Activated CD4-positive, CD25-positive, alpha-beta regulatory T cell treated with anti-CD3 and anti-CD28 coated beads, Interleukin-2, amount 50 U/mL, for 16 hours (primary cell): ENCODE results near the gene ALAS2.
"Not testable (repeated sequence)": the region's sequence is repeated elsewhere in the genome, so short reads cannot be mapped to it uniquely, and the experiment has no call there.

Experiments used
- DNase-seq: peaks from one replicate; pipeline ENCODE4 v3.0.0-alpha.2; 2020; ENCODE audit warnings: low read depth, low spot score

ALAS2 gene, protein sequence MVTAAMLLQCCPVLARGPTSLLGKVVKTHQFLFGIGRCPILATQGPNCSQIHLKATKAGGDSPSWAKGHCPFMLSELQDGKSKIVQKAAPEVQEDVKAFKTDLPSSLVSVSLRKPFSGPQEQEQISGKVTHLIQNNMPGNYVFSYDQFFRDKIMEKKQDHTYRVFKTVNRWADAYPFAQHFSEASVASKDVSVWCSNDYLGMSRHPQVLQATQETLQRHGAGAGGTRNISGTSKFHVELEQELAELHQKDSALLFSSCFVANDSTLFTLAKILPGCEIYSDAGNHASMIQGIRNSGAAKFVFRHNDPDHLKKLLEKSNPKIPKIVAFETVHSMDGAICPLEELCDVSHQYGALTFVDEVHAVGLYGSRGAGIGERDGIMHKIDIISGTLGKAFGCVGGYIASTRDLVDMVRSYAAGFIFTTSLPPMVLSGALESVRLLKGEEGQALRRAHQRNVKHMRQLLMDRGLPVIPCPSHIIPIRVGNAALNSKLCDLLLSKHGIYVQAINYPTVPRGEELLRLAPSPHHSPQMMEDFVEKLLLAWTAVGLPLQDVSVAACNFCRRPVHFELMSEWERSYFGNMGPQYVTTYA

DNA sequence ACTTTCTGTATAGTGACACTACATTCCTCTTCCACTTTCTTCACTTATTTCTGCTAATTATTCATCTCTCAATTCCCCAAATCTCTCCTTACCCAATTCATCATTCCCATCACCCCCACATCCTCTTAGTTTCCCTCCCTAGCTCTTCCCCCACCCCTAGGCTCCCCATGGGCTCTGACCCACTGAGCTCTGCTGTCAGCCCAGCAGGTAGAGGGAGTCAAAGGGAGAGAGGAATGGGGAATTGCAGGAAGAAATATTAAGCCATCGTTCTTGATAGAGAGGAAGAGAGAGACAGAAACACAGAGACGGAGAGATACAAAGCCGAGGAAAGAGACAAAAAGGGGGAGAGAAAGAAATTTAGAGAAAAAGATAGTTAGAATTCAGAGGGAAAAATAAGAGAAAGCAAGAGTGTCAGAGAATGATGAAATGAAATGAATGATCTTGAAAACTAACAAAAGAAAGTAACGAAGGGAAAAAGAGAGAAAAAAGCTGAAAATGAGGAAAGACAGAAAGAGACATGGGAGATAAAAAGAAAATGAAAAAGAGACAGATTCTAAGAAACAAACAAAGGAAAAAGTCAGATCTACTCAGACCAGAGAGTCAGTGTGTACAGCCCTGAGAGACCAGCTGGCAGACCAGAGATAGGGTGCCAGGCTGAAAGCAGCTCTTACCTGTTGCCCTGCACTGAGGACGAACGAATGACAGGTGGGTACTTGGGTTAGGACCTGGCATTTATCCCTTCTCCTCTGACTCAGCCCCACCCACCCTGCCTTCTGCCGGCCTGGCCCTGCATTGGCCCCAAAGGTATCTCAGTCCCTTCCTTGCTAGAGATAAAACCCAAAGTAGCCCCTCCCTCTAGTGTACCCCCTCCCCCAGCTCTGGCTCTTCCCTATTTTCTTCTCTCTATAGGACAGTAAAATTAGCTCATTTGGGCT lies at the start of gene ALAS2:
Gene ALAS2, minus strand, starts transcription at position 707 of the 935 bp plus-strand sequence. CDS start 4,977 bp downstream, outside the sequence.
- no peak for DNase-seq

DNA sequence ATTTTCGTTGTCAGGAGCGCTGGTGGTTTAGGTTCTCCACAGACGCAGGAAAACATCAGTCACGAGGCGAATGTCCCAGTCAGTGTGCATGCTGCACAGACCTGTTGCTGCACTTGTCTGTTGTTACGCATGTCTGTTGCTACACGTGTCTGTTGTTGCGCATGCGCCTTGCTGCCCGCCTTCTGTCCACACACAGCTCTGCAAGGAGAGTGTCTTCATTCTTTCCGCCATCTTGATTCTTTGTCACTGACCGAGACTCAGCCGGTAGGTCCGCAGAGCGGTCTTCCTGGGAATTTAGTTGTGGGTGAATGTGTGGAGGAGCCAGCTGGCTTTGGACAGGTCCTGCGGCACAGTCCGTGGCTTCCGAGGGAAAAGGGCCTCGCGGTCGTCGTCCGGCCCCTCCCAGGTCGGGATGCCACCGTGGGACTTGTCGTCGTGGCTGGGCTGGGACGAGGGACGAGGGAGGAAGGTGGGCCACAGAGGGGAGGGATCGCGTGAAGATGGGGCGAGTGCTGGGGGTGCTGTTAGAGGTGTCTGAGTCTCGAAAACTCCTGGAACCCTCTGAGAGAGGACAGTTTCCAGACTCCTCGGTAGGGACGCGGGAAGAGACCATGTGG lies 44.2 kb upstream of the ALAS2 start, which contains the start of gene PAGE2B:
Gene PAGE2B, plus strand, starts transcription at position 180 of the 617 bp plus-strand sequence. CDS start 1,012 bp downstream, outside the sequence.
- no peak for DNase-seq

DNA sequence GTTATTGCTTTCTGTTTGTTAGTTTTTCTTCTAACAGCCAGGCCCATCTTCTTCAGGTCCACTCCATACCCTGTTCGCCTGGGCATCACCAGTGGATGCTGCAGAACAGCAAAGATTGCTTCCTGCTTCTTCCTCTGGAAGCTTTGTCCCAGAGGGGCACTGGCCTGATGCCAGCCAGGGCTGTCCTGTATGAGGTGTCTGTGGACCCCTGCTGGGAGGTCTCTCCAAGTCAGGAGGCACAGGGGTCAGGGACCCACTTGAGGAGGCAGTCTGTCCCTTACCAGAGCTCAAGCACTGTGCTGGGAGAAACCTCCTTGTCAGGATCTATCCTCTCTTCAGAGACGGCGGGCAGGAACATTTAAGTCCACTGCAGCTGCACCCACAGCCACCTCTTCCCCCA lies 41.5 kb upstream of the ALAS2 start:
- DNase-seq: no peak

DNA sequence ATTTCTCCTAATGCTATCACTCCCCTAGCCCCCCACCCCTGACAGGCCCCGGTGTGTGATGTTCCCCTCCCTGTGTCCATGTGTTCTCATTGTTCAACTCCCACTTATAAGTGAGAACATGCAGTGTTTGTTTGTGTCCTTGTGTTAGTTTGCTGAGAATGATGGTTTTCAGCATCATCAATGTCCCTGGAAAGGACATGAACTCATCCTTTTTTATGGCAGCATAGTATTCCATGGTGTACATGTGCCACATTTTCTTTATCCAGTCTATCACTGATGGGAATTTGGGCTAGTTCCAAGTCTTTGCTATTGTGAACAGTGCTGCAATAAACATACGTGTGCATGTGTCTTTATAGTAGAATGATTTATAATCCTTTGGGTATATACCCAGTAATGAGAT lies 36.4 kb upstream of the ALAS2 start:
- DNase-seq: not testable (repeated sequence)

DNA sequence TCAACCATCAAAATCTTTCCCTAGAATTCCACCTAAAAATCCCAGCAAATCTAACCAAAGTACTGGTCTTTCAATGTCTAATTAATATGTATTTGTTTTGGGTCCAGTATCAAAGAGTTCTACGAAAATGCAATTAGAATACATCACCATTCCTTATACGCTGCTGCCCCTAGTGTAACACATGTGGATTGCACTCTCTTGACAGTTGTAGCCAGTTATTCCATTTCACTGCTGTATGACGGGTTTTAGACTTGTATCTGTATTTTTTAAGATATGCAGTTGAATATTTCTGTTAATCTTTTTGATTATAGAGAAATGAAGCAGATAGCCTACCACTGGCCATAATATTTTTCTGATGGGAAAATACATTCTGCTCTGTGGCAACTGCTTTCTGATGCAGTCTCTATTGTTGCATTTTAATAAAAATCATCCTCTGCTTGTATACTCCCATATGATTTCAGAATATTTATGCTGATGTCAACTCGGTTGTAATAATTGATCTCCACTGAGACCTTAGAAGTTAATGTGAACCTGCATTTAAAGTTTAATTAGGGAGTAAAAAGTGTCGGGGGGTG lies 27.0 kb upstream of the ALAS2 start:
- no peak for DNase-seq

DNA sequence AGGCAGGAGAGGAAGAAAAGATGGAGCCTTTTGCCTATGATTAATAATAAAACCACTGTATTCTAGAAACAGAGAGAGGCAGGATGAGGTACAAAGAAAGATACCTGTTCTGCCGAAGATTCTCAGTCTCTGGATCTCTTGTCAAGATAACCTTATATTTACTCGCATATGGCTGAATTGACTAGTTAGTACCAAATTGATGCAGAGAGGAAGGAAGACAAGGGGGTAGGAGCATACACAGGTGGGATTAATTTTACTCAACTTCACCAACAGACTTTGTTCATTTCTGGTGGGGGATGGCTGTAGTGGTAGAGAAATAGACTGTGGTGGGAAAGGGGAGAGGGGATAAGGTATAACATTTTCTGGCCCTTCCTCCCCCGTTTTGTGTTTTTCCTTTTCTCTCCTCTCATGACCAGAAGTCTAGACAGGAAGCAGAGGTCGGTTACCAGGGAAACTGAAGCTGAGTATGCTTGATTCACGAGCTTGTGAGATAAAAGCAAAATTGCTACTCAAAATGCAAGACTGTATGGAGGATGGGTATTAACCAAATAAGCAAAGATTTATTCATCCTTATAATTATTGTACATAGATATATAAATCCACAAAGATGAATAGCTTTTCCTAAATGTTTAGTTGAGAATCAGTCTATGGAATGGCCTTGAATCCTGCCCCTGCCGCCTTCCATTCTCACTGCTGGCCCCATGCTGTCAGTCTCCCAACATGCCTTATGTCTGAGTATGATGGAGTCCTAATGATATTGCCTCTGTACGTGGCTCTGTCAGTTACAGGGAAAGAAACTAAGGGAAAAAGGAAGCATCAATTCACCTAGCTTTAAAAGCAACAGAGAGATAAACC lies 26.3 kb upstream of the ALAS2 start:
- no peak for DNase-seq

DNA sequence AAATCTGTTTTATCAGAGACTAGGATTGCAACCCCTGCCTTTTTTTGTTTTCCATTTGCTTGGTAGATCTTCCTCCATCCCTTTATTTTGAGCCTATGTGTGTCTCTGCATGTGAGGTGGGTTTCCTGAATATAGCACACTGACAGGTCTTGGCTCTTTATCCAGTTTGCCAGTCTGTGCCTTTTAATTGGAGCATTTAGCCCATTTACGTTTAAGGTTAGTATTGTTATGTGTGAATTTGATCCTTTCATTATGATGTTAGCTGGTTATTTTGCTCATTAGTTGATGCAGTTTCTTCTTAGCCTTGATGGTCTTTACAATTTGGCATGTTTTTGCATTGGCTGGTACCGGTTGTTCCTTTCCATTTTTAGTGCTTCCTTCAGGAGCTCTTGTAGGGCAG lies 19.8 kb upstream of the ALAS2 start:
- not testable (repeated sequence) for DNase-seq

DNA sequence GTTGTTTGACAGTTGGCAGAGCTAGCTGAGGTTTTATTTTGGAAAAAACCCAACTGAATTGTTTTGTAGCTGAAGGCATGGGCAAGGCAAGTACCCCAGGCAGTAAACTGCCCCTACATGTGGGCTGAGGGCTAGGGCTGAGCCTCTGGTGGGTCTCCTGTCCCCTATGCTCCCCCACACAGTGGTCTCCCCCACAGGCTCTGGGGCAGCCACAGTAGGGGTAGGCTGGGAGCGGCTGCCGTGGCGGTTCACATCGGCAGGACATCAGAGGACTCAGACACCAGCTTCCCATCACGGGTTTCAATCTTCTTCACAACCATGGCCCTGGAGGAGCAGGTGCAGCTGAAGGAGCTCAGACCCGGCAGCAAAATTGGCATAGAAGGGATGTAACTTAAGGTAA lies 10.7 kb upstream of the ALAS2 start:
- DNase-seq: no peak

DNA sequence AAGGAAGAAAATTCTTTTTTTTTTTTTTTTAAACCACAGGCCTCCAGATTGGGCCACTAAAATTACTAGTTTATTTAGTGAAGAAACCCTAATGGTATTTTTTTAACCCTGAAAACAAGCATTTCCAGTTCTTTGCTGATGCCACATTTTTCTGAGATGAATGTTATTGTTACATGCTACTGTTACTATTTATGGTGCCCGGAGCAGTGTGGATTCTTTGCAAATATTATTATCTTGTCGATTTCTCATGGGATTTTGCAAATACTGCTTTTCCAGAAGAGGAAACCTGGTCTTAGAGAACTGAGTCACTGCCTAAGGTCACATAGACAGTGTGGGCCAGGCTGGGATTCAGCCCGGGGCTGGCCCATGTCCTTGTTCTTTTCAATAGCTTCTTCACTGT lies 8.7 kb upstream of the ALAS2 start:
- no peak for DNase-seq

DNA sequence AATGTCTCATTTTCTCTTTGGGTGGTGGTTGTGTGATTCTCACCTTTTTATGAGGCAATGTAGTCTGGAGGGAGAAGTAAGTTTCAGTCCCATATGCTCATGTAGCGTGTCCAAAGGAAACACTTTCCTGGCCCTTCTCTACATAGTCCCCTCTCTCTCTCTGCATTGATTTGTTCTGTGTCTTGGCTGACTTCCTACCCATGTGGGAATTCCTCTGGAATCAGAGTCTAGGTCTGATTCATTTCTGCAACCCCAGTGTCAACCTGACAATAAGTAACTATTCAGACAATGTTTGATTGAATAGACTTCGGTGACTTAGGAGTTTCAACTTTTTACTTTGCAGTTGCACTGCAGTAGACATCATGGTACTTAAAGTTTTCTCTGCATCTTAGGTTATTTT lies 2.7 kb upstream of the ALAS2 start:
- no peak for DNase-seq

DNA sequence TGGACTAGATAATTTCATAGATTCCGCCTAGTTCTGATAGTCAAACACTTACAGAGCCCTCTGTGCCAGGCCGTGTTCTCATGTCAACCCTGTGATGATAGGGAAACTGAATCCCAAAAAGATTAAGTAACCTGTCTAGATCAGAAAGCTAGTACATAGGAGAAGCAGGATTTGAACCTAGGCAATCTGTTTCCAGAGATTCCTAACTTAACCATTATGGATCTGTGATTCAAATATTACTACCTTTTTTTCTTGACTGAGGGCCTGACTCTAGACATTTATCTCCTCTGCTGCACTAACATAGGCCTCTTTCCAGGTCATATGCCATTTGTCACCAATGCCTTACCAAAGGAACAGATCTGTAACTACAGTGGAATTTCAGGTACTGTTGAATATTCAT lies 1.5 kb downstream of the ALAS2 start:
- no peak for DNase-seq

DNA sequence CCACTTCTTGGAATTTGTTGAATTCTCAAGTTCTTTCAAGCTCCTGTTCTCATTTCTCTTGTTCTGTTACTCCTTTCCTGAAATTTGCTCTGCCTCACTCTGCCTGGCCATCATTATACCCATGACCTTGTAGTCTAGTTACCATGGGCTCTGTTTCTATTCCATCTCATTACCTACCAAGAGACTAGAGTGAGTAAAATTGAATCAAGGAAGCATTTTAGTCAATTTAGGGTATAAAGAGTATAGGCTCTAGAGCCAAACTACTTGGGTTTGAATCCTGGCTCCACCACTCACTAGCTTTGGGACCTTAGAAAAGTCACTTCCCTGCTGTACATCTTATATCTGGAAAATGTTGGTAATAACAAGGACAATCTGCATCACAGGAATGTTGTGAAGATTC lies 2.2 kb downstream of the ALAS2 start:
- DNase-seq: no peak

DNA sequence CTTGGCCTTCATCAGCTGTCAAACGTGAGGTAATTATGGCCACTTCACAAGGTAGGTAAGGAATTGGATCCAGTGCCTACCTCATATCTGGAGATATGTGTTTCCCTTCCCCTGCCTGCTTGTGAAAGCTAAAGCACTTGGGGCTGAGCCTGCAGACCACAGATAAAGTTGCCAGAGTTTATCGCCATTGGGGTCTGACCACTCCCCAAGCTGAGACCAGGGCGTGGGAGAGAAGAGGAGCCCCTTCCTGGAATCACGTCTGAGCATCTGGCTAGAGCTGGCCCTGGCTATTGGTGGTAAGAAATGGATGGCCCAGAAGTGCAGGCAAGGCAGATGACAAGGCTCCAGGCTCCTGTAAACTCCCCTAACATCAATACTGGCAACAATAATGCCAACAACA lies 2.7 kb downstream of the ALAS2 start:
- DNase-seq: no peak

DNA sequence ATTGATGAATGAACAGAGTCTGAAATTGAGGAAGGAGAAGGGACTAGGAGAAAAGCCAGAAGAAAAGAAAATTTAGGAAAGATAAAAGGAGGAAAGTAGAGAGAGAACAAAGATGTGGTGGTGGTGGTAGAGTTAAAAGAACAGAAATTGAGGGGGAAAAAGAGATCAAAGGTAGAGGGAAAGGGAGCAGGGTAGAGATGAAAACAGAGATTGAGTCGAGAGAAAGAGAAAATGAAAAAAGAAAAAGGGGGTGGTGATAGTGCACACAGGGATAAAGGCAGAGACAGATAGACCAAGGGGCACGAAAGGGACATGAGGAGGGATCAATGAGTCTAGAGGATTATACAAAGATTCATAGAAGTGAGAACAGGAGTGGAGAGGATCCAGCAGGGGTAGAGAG lies 3.9 kb downstream of the ALAS2 start:
- no peak for DNase-seq

DNA sequence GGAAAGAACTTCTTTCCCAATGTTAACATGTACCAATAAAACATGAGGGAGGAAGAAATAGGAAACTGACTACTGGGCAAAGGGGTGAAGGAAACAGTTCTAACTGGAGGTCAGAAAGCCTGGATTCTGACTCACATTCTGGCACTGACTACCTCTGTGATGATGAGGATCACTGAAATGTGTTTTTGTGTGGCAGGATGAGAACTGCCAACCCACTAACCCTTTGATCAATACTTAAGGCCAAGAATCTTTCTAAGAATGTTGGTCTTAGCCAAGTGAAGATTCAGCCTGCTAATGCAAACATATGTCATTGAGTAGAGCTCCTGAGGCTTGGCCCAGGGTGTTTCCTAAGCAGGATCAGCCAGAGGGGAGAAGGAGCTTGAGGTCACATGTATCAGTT lies 4.6 kb downstream of the ALAS2 start:
- DNase-seq: no peak

DNA sequence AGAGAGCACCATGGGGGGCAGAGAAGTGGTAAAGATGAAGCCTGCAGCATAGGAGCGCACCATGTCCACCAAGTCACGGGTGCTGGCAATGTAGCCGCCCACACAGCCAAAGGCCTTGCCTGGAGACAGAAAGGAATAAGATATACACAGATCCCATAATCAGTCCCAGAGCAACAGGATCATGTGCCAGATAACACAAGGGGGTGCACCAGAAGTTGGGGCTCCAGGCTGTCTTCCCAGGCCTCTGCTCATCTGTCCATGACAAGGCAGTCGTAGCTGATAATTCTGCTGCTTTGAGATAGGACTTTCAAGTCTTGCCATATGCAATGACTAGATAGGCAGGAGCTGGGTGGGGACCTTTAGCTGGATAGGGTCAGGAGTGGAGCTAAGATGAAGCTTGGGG lies 15.9 kb downstream of the ALAS2 start:
- DNase-seq: no peak

DNA sequence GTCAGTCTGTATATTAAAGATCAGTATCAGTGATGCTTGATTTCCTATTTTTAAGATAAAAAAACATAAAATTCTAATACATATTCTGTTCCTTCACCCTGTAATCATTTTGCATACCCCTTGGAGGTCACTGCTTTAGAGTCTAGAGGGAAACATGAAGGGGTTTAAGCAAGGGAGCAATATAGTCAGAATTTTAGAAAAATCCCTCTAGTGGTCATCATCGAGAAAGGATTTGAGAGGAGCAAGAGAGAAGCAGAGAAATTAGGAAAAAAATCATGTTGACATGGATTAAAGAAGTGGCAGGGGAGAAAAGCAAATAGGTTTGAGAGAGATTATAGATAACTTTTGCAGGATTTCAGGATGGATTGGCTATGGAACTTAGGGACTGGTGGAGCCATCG lies 19.5 kb downstream of the ALAS2 start:
- DNase-seq: no peak

DNA sequence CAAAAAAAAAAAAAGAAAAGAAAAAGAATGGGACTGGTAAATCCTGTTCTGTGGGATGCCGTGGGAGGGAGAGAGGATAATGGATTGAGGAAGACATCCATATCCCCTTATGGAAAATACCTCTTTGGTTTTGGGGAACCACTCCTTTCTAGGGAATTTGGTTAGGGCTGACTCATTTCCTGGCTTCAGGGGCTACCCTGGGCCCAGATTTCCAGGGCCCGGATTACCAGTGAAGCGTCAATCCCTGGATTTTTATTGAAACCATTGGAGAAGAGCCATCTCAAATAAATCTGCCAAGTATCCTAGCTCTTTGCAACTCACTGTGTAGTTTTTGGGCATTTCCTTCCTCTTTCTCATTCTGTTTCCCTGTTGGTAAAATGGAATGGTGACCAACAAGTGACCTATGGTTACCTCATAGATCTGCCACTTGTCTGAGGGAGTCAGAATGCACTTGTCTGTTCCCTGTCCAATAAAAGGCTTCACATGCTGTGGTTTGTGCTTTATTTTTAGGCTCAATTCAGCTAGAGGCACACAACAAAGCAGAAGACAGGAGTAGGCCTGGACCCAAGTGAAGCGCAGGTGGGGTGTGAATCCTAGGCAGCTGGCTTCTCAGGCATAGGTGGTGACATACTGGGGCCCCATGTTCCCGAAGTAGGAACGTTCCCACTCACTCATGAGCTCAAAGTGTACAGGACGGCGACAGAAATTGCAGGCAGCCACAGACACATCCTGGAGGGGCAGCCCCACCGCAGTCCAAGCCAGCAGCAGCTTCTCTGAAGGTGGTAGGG lies 22.0 kb downstream of the ALAS2 start:
- DNase-seq: no peak

DNA sequence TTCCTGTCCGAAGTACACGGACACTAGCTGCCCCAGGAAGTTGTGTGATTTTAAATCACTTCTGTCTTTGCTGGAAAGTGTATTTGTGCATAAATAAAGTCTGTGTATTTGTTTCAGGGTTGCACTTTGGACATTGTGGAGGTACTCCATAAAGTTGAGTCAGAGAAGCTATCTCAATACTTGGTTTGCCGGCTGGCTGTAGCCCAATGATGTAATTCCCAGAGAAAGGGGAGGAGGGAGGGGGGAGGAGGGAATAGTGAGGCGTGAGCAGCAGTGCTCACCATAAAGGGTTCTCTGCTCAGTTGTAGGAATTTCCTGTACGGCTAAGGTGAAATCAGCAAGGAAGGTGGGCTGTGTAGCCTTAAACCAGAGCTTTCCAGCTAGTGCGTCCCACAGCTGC lies 23.1 kb downstream of the ALAS2 start:
- no peak for DNase-seq
